ENCODE results near the gene HIC2.
"Not testable (repeated sequence)": the region's sequence is repeated elsewhere in the genome, so short reads cannot be mapped to it uniquely, and the experiment has no call there.

DNA sequence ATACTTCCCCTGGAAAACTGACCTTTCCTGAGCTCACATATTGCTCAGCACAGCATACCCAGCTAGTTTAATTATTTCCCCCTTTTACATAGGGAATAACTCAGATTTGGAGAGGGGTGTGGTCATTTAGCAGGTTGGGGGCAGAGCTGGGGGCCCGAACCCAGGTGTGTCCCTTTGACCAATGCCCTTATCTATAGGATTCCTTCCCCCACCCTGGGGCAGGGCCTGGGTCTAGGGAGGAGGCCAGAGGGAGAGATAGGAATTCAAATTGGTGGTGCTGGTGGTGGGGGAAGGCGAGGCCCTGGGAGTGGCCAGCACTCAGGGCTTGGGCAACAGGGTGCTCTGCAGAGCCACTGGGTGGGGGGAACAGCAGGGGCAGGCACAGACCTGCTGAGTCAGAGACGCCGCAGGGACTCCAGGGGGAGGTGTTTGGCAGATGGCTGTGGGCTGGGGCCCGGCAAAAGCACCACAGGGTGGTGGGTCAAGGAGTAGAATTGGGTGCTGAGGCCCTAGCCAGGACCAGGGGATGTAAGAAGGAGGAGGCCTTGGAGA lies 14.3 kb upstream of the HIC2 start:
- TF ChIP-seq, protein P1, sequence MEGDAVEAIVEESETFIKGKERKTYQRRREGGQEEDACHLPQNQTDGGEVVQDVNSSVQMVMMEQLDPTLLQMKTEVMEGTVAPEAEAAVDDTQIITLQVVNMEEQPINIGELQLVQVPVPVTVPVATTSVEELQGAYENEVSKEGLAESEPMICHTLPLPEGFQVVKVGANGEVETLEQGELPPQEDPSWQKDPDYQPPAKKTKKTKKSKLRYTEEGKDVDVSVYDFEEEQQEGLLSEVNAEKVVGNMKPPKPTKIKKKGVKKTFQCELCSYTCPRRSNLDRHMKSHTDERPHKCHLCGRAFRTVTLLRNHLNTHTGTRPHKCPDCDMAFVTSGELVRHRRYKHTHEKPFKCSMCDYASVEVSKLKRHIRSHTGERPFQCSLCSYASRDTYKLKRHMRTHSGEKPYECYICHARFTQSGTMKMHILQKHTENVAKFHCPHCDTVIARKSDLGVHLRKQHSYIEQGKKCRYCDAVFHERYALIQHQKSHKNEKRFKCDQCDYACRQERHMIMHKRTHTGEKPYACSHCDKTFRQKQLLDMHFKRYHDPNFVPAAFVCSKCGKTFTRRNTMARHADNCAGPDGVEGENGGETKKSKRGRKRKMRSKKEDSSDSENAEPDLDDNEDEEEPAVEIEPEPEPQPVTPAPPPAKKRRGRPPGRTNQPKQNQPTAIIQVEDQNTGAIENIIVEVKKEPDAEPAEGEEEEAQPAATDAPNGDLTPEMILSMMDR (IDR thresholded peaks at IDR 0.05; ENCODE audit: low read length) = not testable (repeated sequence)
- not testable (repeated sequence) for TF ChIP-seq EZH2 (optimal IDR thresholded peaks at IDR 0.05; ENCODE audit: low read depth, low read length)

Measured in MM.1S (cell line).